HEK293 (cell line): ENCODE results near the gene SDC1.

ENCODE experiments used
- CTCF ChIA-PET: fragments of 350-600 bp; formaldehyde crosslinking; extraction: SDS; loops from one replicate; lab custom pipeline; 2021; ENCODE audit warnings: antibody characterized with exemption; lab: Yijun Ruan, JAX
- POLR2A ChIA-PET: fragments of 300-600 bp; formaldehyde crosslinking; extraction: SDS; loops from one replicate; lab custom pipeline; 2020; ENCODE audit warnings: antibody characterized with exemption, inconsistent platforms; lab: Yijun Ruan, JAX
- H3K27ac ChIP-seq: fragments of 200-500 bp; sonication (Bioruptor generic); 2 replicates; pipeline ENCODE4 v1.5.1; 2014; ENCODE audit warnings: low read depth, low read length, control low read depth, inconsistent platforms; ENCODE audit errors: extremely low read depth
- H3K36me3 ChIP-seq, 2 experiments: fragments of 200-500 bp in 1 of 2; sonication (Bioruptor generic) in 1 of 2; 1 replicate in 1 of 2; 2 replicates in 1 of 2; pipeline ENCODE4 v1.5.1; 2014 to 2017; ENCODE audit warnings: inconsistent platforms in 2 of 2, low read length in 2 of 2; ENCODE audit not compliant: control insufficient read depth in 2 of 2, insufficient read depth in 1 of 2
- H3K4me1 ChIP-seq: fragments of 200-500 bp; sonication (Bioruptor generic); 2 replicates; pipeline ENCODE4 v1.5.1; 2014; ENCODE audit warnings: mild to moderate bottlenecking, low read length, inconsistent platforms; ENCODE audit not compliant: control insufficient read depth, insufficient read depth
- H3K4me3 ChIP-seq: 2 replicates; pipeline ENCODE4 v1.5.1; 2011; ENCODE audit warnings: low read depth, mild to moderate bottlenecking, control low read depth, low read length, moderate library complexity
- H3K9me3 ChIP-seq: fragments of 200-500 bp; sonication (Bioruptor generic); 2 replicates; pipeline ENCODE4 v1.5.1; 2014; ENCODE audit warnings: low read depth, low read length, inconsistent platforms; ENCODE audit not compliant: control insufficient read depth, insufficient read depth
- ELK4 ChIP-seq: IDR thresholded peaks from 2 replicates; pipeline ENCODE4 v1.6.1; 2011; ENCODE audit warnings: mild to moderate bottlenecking, low read depth, low read length, borderline replicate concordance
- MZF1 ChIP-seq: fragments of 450-650 bp; formaldehyde crosslinking; IDR thresholded peaks from 2 replicates; pipeline ENCODE4 v1.5.1; 2017; ENCODE audit warnings: missing biosample characterization, missing genetic modification characterization, borderline replicate concordance
- WT1 ChIP-seq: fragments of 450-650 bp; formaldehyde crosslinking; IDR thresholded peaks from 2 replicates; pipeline ENCODE4 v1.5.1; 2016; ENCODE audit warnings: missing biosample characterization, missing genetic modification characterization
- ZBTB1 ChIP-seq: fragments of 450-650 bp; formaldehyde crosslinking; IDR thresholded peaks from 2 replicates; pipeline ENCODE4 v1.5.1; 2016; ENCODE audit warnings: missing biosample characterization, missing genetic modification characterization
- ZBTB48 ChIP-seq: fragments of 450-650 bp; formaldehyde crosslinking; IDR thresholded peaks from 2 replicates; pipeline ENCODE4 v1.5.1; 2016; ENCODE audit warnings: missing biosample characterization, missing genetic modification characterization
- ZFP69B ChIP-seq: fragments of 450-650 bp; formaldehyde crosslinking; IDR thresholded peaks from 2 replicates; pipeline ENCODE4 v1.5.1; 2016; ENCODE audit warnings: missing biosample characterization, missing genetic modification characterization
- ZNF114 ChIP-seq: fragments of 450-650 bp; formaldehyde crosslinking; IDR thresholded peaks from 2 replicates; pipeline ENCODE4 v1.5.0; 2017; ENCODE audit warnings: missing biosample characterization, missing genetic modification characterization
- ZNF155 ChIP-seq: fragments of 450-650 bp; formaldehyde crosslinking; IDR thresholded peaks from 2 replicates; pipeline ENCODE4 v1.5.1; 2016; ENCODE audit warnings: missing biosample characterization, missing genetic modification characterization
- ZNF2 ChIP-seq: fragments of 450-650 bp; formaldehyde crosslinking; IDR thresholded peaks from 2 replicates; pipeline ENCODE4 v1.5.1; 2016; ENCODE audit warnings: missing biosample characterization, missing genetic modification characterization
- ZNF223 ChIP-seq: fragments of 450-650 bp; formaldehyde crosslinking; IDR thresholded peaks from 2 replicates; pipeline ENCODE4 v1.5.1; 2016; ENCODE audit warnings: missing biosample characterization, missing genetic modification characterization
- ZNF311 ChIP-seq: fragments of 450-650 bp; formaldehyde crosslinking; IDR thresholded peaks from 2 replicates; pipeline ENCODE4 v1.5.1; 2017; ENCODE audit warnings: missing biosample characterization, missing genetic modification characterization, borderline replicate concordance
- ZNF416 ChIP-seq: fragments of 450-650 bp; formaldehyde crosslinking; IDR thresholded peaks from 2 replicates; pipeline ENCODE4 v1.5.1; 2016; ENCODE audit warnings: missing biosample characterization, missing genetic modification characterization
- ZNF433 ChIP-seq: fragments of 450-650 bp; formaldehyde crosslinking; IDR thresholded peaks from 2 replicates; pipeline ENCODE4 v1.5.1; 2016; ENCODE audit warnings: missing biosample characterization, missing genetic modification characterization, low read depth
- ZNF510 ChIP-seq: fragments of 450-650 bp; formaldehyde crosslinking; IDR thresholded peaks from 2 replicates; pipeline ENCODE4 v1.5.1; 2018; ENCODE audit warnings: mild to moderate bottlenecking, missing genetic modification characterization, missing biosample characterization; ENCODE audit not compliant: insufficient replicate concordance
- ZNF549 ChIP-seq: fragments of 450-650 bp; IDR thresholded peaks from 2 replicates; pipeline ENCODE4 v1.5.1; 2018; ENCODE audit warnings: missing biosample characterization, missing genetic modification characterization, mild to moderate bottlenecking, inconsistent platforms, moderate library complexity
- ZNF585B ChIP-seq: fragments of 450-650 bp; formaldehyde crosslinking; IDR thresholded peaks from 2 replicates; pipeline ENCODE4 v1.5.1; 2016; ENCODE audit warnings: missing biosample characterization, missing genetic modification characterization
- ZNF600 ChIP-seq: fragments of 450-650 bp; formaldehyde crosslinking; IDR thresholded peaks from 2 replicates; pipeline ENCODE4 v1.5.1; 2016; ENCODE audit warnings: missing biosample characterization, missing genetic modification characterization
- ZNF677 ChIP-seq: fragments of 450-650 bp; IDR thresholded peaks from 2 replicates; pipeline ENCODE4 v1.5.0; 2018; ENCODE audit warnings: missing biosample characterization, mild to moderate bottlenecking, missing genetic modification characterization, moderate library complexity
- ZNF707 ChIP-seq: fragments of 450-650 bp; formaldehyde crosslinking; IDR thresholded peaks from 2 replicates; pipeline ENCODE4 v1.5.1; 2016; ENCODE audit warnings: missing biosample characterization, missing genetic modification characterization
- ZSCAN16 ChIP-seq: fragments of 450-650 bp; formaldehyde crosslinking; IDR thresholded peaks from 2 replicates; pipeline ENCODE4 v1.5.1; 2016; ENCODE audit warnings: missing biosample characterization, missing genetic modification characterization
- TF ChIP-seq, protein P1 (sequence below): fragments of 450-650 bp; formaldehyde crosslinking; IDR thresholded peaks from 2 replicates; pipeline ENCODE4 v1.5.1; 2016; ENCODE audit warnings: missing biosample characterization, missing genetic modification characterization
- TF ChIP-seq, protein P2 (sequence below): fragments of 450-650 bp; formaldehyde crosslinking; IDR thresholded peaks from 2 replicates; pipeline ENCODE4 v1.5.1; 2016; ENCODE audit warnings: missing biosample characterization, missing genetic modification characterization
- TF ChIP-seq, protein P3 (sequence below): fragments of 450-650 bp; formaldehyde crosslinking; IDR thresholded peaks from 2 replicates; pipeline ENCODE4 v1.5.1; 2017; ENCODE audit warnings: missing biosample characterization, missing genetic modification characterization

The SDC1 gene

DNA sequence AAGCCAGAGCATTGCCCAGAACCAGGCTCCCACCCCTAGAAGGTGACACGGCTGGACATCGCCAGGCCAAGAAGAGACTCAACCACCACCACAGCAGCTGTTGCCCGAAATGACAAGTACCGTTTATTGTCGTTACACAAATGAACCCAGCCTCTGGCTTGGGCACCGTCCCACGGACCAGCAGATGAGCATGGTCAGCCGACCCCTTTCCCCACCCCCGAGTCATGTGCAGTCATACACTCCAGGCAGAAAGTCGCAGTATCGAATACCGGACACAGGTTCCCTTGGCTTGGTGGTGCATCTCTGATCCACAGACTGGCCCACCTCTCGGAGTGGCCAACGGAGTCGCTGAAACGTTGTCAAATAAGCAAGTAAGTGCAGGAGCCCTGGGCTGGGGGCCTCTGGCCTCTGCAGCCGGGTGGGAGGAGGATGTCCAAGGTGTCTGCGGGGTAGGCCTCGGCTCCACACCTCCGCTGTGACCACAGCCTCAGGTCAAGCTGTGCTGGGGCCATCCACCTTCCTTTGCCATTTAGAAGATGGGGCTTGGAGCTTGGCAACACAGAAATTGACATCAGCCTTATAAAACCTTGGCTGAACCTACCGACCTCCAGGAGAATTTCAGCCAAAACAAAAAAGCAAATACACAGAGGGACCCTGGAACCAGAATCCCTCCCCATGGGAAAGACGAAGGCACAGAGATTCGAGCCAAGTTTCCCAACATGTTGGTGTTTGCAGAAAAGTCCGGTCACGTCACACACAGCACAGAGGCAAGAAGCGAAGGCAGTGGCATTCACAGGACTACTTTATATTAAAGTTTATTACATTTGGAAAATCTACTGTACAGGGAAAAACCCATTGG, 24.0 kb downstream of the SDC1 start:
- no peak overlapping the region for H3K4me3 ChIP-seq
- H3K27ac ChIP-seq: no peak overlapping the region
- CTCF ChIA-PET: no interaction called here
- no peaks in the 10 kb centered on the region for H3K4me1 ChIP-seq
- POLR2A ChIA-PET: no interaction called here
- TF ChIP-seq ZNF549 (tag by site-specific recombination) (no peak), ZBTB1 (no peak), ZNF433 (tag by site-specific recombination) (no peak), ZNF2 (tag by site-specific recombination) (no peak), ZNF677 (tag by site-specific recombination) (no peak), ZNF510 (tag by site-specific recombination) (no peak), ZNF585B (tag by site-specific recombination) (no peak), WT1 (tag by site-specific recombination) (no peak), ZNF311 (tag by site-specific recombination) (no peak), MZF1 (tag by site-specific recombination) (no peak), ZNF600 (tag by site-specific recombination) (no peak)
- TF ChIP-seq, protein P1, sequence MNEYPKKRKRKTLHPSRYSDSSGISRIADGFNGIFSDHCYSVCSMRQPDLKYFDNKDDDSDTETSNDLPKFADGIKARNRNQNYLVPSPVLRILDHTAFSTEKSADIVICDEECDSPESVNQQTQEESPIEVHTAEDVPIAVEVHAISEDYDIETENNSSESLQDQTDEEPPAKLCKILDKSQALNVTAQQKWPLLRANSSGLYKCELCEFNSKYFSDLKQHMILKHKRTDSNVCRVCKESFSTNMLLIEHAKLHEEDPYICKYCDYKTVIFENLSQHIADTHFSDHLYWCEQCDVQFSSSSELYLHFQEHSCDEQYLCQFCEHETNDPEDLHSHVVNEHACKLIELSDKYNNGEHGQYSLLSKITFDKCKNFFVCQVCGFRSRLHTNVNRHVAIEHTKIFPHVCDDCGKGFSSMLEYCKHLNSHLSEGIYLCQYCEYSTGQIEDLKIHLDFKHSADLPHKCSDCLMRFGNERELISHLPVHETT (tag by site-specific recombination): no peak
- TF ChIP-seq, protein P2, sequence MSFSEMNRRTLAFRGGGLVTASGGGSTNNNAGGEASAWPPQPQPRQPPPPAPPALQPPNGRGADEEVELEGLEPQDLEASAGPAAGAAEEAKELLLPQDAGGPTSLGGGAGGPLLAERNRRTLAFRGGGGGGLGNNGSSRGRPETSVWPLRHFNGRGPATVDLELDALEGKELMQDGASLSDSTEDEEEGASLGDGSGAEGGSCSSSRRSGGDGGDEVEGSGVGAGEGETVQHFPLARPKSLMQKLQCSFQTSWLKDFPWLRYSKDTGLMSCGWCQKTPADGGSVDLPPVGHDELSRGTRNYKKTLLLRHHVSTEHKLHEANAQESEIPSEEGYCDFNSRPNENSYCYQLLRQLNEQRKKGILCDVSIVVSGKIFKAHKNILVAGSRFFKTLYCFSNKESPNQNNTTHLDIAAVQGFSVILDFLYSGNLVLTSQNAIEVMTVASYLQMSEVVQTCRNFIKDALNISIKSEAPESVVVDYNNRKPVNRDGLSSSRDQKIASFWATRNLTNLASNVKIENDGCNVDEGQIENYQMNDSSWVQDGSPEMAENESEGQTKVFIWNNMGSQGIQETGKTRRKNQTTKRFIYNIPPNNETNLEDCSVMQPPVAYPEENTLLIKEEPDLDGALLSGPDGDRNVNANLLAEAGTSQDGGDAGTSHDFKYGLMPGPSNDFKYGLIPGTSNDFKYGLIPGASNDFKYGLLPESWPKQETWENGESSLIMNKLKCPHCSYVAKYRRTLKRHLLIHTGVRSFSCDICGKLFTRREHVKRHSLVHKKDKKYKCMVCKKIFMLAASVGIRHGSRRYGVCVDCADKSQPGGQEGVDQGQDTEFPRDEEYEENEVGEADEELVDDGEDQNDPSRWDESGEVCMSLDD: no peak
- TF ChIP-seq, protein P3, sequence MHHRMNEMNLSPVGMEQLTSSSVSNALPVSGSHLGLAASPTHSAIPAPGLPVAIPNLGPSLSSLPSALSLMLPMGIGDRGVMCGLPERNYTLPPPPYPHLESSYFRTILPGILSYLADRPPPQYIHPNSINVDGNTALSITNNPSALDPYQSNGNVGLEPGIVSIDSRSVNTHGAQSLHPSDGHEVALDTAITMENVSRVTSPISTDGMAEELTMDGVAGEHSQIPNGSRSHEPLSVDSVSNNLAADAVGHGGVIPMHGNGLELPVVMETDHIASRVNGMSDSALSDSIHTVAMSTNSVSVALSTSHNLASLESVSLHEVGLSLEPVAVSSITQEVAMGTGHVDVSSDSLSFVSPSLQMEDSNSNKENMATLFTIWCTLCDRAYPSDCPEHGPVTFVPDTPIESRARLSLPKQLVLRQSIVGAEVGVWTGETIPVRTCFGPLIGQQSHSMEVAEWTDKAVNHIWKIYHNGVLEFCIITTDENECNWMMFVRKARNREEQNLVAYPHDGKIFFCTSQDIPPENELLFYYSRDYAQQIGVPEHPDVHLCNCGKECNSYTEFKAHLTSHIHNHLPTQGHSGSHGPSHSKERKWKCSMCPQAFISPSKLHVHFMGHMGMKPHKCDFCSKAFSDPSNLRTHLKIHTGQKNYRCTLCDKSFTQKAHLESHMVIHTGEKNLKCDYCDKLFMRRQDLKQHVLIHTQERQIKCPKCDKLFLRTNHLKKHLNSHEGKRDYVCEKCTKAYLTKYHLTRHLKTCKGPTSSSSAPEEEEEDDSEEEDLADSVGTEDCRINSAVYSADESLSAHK (tag by site-specific recombination): no peak
- peaks cover 0 to 48% of the 10 kb centered on the region in 2 experiments; a peak in 1 of 3 replicates for H3K36me3 ChIP-seq
- no peaks in the 10 kb centered on the region for H3K9me3 ChIP-seq

DNA sequence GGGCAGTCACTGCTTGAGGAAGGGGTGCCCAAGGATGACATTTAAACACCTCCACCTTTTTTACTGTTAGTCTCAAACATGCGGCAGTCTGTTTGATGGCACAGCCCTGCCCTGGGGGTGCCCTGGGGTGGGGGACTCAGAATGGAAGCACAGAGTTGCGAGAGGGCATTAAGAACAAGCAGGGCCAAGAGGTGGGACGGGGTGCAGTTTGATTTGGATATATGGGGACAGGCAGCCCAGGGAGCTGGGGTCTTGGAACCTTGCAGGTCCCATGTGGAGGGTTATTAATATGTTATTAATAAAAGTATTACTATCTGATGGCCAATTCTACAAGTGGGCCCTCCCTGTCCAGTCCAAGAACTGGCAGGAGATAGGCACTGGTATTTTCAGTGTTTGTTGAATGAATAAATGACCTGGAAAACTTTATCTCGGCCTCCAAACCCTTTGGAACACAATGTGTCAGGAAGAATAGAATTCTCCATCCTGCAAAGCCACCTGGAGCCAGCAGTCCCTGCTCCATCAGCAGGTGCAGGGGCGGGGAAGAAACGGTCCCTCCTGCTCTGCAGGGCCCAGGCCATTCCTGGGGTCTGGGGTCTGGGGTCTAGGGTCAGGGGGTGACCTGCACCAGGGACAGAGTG, 25.2 kb downstream of the SDC1 start:
- TF ChIP-seq ZNF416 (tag by site-specific recombination) (no peak), ZNF223 (tag by site-specific recombination) (no peak), ZSCAN16 (tag by site-specific recombination) (no peak), ZNF114 (tag by site-specific recombination) (no peak), ZNF2 (tag by site-specific recombination) (no peak), ZFP69B (tag by site-specific recombination) (no peak), ELK4 (no peak), ZNF707 (tag by site-specific recombination) (no peak), ZNF155 (tag by site-specific recombination) (no peak), ZBTB48 (tag by site-specific recombination) (no peak)
- CTCF ChIA-PET: no interaction called here
- POLR2A ChIA-PET: no interaction called here
- Histone ChIP-seq H3K27ac (no peak overlapping the region), H3K36me3 (peaks cover 0 to 41% of the 10 kb centered on the region in 2 experiments; a peak in 1 of 3 replicates), H3K9me3 (no peaks in the 10 kb centered on the region), H3K4me1 (no peaks in the 10 kb centered on the region), H3K4me3 (no peak overlapping the region)
